WTC11 (cell line): ENCODE results near the gene CFAP57. TPM values are rescaled to one million over a fixed set of nuclear protein-coding genes. Genes with fewer than 3 reads are reported as not detected.

Experiments used
- ATAC-seq: fragments of 200-7000 bp; cut with Tn5 transposase; 2 replicates; pipeline ENCODE4 v1.10.0; 2021; ENCODE audit warnings: mild to moderate bottlenecking, moderate library complexity
- CTCF ChIA-PET: fragments of 300-600 bp; sonication (Branson Sonifier 250); formaldehyde crosslinking; loops from one replicate; lab custom pipeline; 2021; ENCODE audit warnings: antibody characterized with exemption; lab: Charles Lee
- POLR2A ChIA-PET: fragments of 350-600 bp; sonication (Branson Sonifier 250); formaldehyde crosslinking; loops from one replicate; lab custom pipeline; 2021; ENCODE audit warnings: antibody characterized with exemption; lab: Charles Lee
- DNase-seq: peaks from one replicate; pipeline ENCODE4 v3.0.0; 2021; ENCODE audit warnings: low spot score
- H3K27ac Mint-ChIP-seq: 2 replicates; pipeline ENCODE4 v1.8.0; 2021; ENCODE audit warnings: mixed read lengths
- H3K27me3 Mint-ChIP-seq: 2 replicates; pipeline ENCODE4 v1.8.0; 2021; ENCODE audit warnings: low read depth, mild to moderate bottlenecking, moderate library complexity, mixed read lengths
- H3K36me3 Mint-ChIP-seq: 2 replicates; pipeline ENCODE4 v1.8.0; 2021; ENCODE audit warnings: mixed read lengths
- H3K4me1 Mint-ChIP-seq: 2 replicates; pipeline ENCODE4 v1.8.0; 2022; ENCODE audit warnings: mixed read lengths
- H3K4me3 Mint-ChIP-seq: 2 replicates; pipeline ENCODE4 v1.8.0; 2021; ENCODE audit warnings: mild to moderate bottlenecking, moderate library complexity, mixed read lengths
- H3K9me3 Mint-ChIP-seq: 2 replicates; pipeline ENCODE4 v1.8.0; 2021; ENCODE audit warnings: mixed read lengths
- ATF1 ChIP-seq: sonication (generic); formaldehyde crosslinking; IDR thresholded peaks from 2 replicates; pipeline ENCODE4 v1.8.1; 2023; ENCODE audit warnings: mild to moderate bottlenecking, moderate library complexity, missing genetic modification reagents
- CREM ChIP-seq: sonication (generic); formaldehyde crosslinking; IDR thresholded peaks from 2 replicates; pipeline ENCODE4 v1.8.1; 2022; ENCODE audit warnings: mild to moderate bottlenecking, missing genetic modification reagents, moderate library complexity
- MXD4 ChIP-seq: fragments of 250-450 bp; sonication (Bioruptor Pico); IDR thresholded peaks from 2 replicates; pipeline ENCODE4 v1.8.0; 2021; ENCODE audit warnings: mild to moderate bottlenecking, moderate library complexity, borderline replicate concordance
- NR2C2 ChIP-seq: sonication (generic); formaldehyde crosslinking; IDR thresholded peaks from 2 replicates; pipeline ENCODE4 v1.8.0; 2022; ENCODE audit warnings: mild to moderate bottlenecking, missing genetic modification reagents
- ZNF121 ChIP-seq: sonication (generic); formaldehyde crosslinking; IDR thresholded peaks from 2 replicates; pipeline ENCODE4 v1.8.0; 2023; ENCODE audit warnings: missing genetic modification reagents
- ZNF219 ChIP-seq: sonication (generic); formaldehyde crosslinking; IDR thresholded peaks from 2 replicates; pipeline ENCODE4 v1.8.0; 2023; ENCODE audit warnings: missing genetic modification reagents, mild to moderate bottlenecking, borderline replicate concordance
- total RNA-seq: library from RNA; stranded (reverse); gene quantifications from 3 replicates; pipeline ENCODE4 v1.2.3, GENCODE V29; 2021
- TF ChIP-seq, protein P1 (sequence below): fragments of 250-450 bp; sonication (Bioruptor Pico); IDR thresholded peaks from 2 replicates; pipeline ENCODE4 v1.8.0; 2021; ENCODE audit warnings: mild to moderate bottlenecking
- TF ChIP-seq, protein P2 (sequence below): sonication (generic); formaldehyde crosslinking; IDR thresholded peaks from 2 replicates; pipeline ENCODE4 v1.8.0; 2022; ENCODE audit warnings: mild to moderate bottlenecking, missing genetic modification reagents
- TF ChIP-seq, protein P3 (sequence below): sonication (generic); formaldehyde crosslinking; IDR thresholded peaks from 2 replicates; pipeline ENCODE4 v1.8.1; 2022; ENCODE audit warnings: missing genetic modification reagents, borderline replicate concordance
- TF ChIP-seq, protein P4 (sequence below): sonication (generic); formaldehyde crosslinking; IDR thresholded peaks from 2 replicates; pipeline ENCODE4 v1.8.1; 2023; ENCODE audit warnings: mild to moderate bottlenecking, missing genetic modification reagents, borderline replicate concordance
- TF ChIP-seq, protein P5 (sequence below): sonication (generic); formaldehyde crosslinking; IDR thresholded peaks from 2 replicates; pipeline ENCODE4 v1.8.0; 2023; ENCODE audit warnings: missing genetic modification reagents
- TF ChIP-seq, protein P6 (sequence below): fragments of 250-450 bp; sonication (Bioruptor Pico); IDR thresholded peaks from 2 replicates; pipeline ENCODE4 v1.9.0; 2021; ENCODE audit warnings: mild to moderate bottlenecking
- TF ChIP-seq, protein P7 (sequence below): fragments of 250-450 bp; sonication (Bioruptor Pico); IDR thresholded peaks from 2 replicates; pipeline ENCODE4 v2.1.2; 2022; ENCODE audit warnings: mild to moderate bottlenecking, moderate library complexity

Gene CFAP57
- total RNA-seq, 1 experiment from 2014 or later: 0.42 TPM

DNA sequence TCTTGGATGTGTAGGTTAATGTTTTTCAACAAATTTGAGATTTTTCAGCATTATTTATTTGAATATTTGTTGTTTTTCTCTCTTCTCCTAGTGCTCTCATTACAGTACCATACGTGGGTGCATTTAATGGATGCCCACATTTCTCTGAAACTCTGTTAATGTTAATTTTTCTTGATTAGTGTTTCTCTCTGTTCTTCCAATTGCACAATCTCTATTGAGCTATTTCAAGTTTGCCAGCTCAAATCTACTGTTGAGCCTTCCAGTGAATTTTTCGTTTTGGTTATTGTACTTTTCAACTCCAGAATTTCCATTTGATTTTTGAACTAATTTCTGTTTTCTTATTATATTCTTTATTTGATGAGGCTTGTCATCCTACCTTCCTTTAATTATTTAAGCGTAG lies 31.7 kb downstream of the CFAP57 start:
- CTCF ChIA-PET: no interaction called here
- no peak for ATAC-seq
- Mint-ChIP-seq H3K4me3 (no peak overlapping the region), H3K27me3 (no peaks in the 10 kb centered on the region), H3K9me3 (peaks cover 9% of the 10 kb centered on the region), H3K27ac (no peak overlapping the region), H3K4me1 (peaks cover 15% of the 10 kb centered on the region), H3K36me3 (0 out of 2 replicates have a peak, but pooled peaks cover 2% of the 10 kb centered on the region)
- TF ChIP-seq, protein P1, sequence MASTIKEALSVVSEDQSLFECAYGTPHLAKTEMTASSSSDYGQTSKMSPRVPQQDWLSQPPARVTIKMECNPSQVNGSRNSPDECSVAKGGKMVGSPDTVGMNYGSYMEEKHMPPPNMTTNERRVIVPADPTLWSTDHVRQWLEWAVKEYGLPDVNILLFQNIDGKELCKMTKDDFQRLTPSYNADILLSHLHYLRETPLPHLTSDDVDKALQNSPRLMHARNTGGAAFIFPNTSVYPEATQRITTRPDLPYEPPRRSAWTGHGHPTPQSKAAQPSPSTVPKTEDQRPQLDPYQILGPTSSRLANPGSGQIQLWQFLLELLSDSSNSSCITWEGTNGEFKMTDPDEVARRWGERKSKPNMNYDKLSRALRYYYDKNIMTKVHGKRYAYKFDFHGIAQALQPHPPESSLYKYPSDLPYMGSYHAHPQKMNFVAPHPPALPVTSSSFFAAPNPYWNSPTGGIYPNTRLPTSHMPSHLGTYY (CRISPR knock-in tag): no peak
- no peak for TF ChIP-seq NR2C2 (CRISPR knock-in tag)
- TF ChIP-seq MXD4 (CRISPR knock-in tag): no peak
- TF ChIP-seq, protein P2, sequence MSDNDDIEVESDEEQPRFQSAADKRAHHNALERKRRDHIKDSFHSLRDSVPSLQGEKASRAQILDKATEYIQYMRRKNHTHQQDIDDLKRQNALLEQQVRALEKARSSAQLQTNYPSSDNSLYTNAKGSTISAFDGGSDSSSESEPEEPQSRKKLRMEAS (CRISPR knock-in tag): no peak
- TF ChIP-seq, protein P3, sequence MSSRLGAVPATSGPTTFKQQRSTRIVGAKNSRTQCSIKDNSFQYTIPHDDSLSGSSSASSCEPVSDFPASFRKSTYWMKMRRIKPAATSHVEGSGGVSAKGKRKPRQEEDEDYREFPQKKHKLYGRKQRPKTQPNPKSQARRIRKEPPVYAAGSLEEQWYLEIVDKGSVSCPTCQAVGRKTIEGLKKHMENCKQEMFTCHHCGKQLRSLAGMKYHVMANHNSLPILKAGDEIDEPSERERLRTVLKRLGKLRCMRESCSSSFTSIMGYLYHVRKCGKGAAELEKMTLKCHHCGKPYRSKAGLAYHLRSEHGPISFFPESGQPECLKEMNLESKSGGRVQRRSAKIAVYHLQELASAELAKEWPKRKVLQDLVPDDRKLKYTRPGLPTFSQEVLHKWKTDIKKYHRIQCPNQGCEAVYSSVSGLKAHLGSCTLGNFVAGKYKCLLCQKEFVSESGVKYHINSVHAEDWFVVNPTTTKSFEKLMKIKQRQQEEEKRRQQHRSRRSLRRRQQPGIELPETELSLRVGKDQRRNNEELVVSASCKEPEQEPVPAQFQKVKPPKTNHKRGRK (CRISPR knock-in tag): no peak
- no peak for TF ChIP-seq CREM
- TF ChIP-seq, protein P4, sequence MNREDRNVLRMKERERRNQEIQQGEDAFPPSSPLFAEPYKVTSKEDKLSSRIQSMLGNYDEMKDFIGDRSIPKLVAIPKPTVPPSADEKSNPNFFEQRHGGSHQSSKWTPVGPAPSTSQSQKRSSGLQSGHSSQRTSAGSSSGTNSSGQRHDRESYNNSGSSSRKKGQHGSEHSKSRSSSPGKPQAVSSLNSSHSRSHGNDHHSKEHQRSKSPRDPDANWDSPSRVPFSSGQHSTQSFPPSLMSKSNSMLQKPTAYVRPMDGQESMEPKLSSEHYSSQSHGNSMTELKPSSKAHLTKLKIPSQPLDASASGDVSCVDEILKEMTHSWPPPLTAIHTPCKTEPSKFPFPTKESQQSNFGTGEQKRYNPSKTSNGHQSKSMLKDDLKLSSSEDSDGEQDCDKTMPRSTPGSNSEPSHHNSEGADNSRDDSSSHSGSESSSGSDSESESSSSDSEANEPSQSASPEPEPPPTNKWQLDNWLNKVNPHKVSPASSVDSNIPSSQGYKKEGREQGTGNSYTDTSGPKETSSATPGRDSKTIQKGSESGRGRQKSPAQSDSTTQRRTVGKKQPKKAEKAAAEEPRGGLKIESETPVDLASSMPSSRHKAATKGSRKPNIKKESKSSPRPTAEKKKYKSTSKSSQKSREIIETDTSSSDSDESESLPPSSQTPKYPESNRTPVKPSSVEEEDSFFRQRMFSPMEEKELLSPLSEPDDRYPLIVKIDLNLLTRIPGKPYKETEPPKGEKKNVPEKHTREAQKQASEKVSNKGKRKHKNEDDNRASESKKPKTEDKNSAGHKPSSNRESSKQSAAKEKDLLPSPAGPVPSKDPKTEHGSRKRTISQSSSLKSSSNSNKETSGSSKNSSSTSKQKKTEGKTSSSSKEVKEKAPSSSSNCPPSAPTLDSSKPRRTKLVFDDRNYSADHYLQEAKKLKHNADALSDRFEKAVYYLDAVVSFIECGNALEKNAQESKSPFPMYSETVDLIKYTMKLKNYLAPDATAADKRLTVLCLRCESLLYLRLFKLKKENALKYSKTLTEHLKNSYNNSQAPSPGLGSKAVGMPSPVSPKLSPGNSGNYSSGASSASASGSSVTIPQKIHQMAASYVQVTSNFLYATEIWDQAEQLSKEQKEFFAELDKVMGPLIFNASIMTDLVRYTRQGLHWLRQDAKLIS (CRISPR knock-in tag): no peak
- no peak for TF ChIP-seq ATF1 (CRISPR knock-in tag)
- DNase-seq: no peak
- POLR2A ChIA-PET: no interaction called here

DNA sequence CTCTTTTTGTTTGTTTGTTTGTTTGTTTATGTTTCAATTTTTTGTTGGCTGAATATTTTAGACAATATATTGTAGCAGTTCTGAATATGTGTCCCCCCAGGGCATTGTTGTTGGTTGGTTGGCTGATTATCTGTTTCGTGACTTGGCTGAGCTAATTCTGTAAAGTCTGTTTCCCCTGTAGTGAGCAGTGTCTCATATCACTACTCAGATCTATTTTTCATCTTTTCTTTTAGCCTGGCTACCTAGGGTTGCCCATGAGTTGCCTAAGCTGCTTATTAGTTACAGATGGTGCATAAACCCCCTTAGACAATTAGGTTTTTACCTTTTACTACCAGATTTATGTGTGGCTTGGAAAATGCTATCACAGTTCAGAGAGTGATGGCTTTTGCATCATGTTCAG lies 32.3 kb downstream of the CFAP57 start:
- no peak overlapping the region for H3K27ac Mint-ChIP-seq
- H3K4me1 Mint-ChIP-seq: peaks cover 15% of the 10 kb centered on the region
- DNase-seq (no peak), ATAC-seq (no peak)
- H3K36me3 Mint-ChIP-seq: 0 out of 2 replicates have a peak, but pooled peaks cover 2% of the 10 kb centered on the region
- peaks cover 9% of the 10 kb centered on the region for H3K9me3 Mint-ChIP-seq
- TF ChIP-seq ZNF121 (CRISPR knock-in tag) (no peak), ZNF219 (no peak)
- TF ChIP-seq, protein P5, sequence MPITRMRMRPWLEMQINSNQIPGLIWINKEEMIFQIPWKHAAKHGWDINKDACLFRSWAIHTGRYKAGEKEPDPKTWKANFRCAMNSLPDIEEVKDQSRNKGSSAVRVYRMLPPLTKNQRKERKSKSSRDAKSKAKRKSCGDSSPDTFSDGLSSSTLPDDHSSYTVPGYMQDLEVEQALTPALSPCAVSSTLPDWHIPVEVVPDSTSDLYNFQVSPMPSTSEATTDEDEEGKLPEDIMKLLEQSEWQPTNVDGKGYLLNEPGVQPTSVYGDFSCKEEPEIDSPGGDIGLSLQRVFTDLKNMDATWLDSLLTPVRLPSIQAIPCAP (CRISPR knock-in tag): no peak
- TF ChIP-seq, protein P6, sequence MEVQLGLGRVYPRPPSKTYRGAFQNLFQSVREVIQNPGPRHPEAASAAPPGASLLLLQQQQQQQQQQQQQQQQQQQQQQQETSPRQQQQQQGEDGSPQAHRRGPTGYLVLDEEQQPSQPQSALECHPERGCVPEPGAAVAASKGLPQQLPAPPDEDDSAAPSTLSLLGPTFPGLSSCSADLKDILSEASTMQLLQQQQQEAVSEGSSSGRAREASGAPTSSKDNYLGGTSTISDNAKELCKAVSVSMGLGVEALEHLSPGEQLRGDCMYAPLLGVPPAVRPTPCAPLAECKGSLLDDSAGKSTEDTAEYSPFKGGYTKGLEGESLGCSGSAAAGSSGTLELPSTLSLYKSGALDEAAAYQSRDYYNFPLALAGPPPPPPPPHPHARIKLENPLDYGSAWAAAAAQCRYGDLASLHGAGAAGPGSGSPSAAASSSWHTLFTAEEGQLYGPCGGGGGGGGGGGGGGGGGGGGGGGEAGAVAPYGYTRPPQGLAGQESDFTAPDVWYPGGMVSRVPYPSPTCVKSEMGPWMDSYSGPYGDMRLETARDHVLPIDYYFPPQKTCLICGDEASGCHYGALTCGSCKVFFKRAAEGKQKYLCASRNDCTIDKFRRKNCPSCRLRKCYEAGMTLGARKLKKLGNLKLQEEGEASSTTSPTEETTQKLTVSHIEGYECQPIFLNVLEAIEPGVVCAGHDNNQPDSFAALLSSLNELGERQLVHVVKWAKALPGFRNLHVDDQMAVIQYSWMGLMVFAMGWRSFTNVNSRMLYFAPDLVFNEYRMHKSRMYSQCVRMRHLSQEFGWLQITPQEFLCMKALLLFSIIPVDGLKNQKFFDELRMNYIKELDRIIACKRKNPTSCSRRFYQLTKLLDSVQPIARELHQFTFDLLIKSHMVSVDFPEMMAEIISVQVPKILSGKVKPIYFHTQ (CRISPR knock-in tag): no peak
- TF ChIP-seq, protein P7, sequence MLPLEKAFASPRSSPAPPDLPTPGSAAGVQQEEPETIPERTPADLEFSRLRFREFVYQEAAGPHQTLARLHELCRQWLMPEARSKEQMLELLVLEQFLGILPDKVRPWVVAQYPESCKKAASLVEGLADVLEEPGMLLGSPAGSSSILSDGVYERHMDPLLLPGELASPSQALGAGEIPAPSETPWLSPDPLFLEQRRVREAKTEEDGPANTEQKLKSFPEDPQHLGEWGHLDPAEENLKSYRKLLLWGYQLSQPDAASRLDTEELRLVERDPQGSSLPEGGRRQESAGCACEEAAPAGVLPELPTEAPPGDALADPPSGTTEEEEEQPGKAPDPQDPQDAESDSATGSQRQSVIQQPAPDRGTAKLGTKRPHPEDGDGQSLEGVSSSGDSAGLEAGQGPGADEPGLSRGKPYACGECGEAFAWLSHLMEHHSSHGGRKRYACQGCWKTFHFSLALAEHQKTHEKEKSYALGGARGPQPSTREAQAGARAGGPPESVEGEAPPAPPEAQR: no peak
- H3K4me3 Mint-ChIP-seq: no peak overlapping the region
- CTCF ChIA-PET: no interaction called here
- POLR2A ChIA-PET: no interaction called here
- no peaks in the 10 kb centered on the region for H3K27me3 Mint-ChIP-seq
